Mucosa of gallbladder (tissue), 1 donor: ENCODE measurements around the gene MIGA2. TPM values are rescaled to one million over a fixed set of nuclear protein-coding genes. Genes with fewer than 3 reads are reported as not detected.

Source experiments
- DNase-seq: peaks from one replicate; pipeline ENCODE4 v3.0.0-alpha.2; 2020; ENCODE audit warnings: low spot score
- total RNA-seq: library from RNA; stranded (reverse); gene quantifications from one replicate; pipeline ENCODE4 v1.2.1, GENCODE V29; 2021
- donor health status: DM: no; HTN: no; CAD: no.

Gene MIGA2
- total RNA-seq, 1 donor from 2014 or later = 67.3 TPM

DNA sequence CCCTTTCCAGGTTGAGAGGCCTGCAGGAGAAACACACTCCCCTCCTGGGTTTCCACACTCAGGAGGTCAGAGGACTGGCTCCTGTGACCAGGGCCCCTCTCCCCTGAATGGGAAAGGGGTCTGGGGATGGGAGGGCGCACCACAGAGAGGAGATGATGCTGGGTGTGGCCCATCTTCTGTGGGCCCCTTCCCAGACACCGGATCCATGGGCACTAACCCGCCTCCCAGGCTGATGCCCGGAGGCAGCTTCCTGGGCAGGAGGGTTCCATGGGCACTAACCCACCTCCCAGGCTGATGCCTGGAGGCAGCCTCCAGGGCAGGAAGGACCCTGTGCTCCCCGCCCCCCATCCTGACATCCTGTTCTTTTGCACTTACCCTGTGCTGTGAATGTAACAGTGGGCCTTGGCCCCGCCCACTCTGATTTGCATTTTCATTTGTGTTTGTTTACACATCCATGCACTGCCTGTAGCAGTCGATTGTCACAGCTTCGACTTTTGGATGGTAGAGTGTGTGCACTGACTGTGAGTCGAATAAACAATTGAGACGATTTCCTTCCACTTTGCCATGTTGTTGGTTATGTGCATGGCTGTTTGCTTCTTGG is 35.2 kb downstream of the MIGA2 start:
- peak; percentile 31 for DNase-seq

DNA sequence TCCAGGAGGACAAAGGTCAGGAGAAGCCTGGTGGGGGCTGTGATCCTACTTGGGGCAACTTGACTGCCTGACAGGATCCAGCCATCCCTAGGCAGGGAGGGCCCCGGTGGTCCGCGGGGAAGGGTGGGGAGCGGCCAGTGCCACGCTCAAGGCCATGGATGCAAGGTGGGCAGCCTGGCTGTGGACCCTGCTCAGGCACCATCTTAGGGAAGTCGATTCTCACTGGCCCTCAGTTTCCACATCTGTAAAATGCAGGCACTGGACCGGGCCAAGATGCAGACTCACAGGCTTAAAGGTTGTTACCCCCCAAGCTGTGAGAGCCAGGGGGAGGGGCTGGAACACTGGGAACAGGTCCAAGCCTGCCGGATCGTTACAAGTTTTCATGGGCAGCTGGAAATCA is 35.7 kb downstream of the MIGA2 start:
- no peak for DNase-seq

DNA sequence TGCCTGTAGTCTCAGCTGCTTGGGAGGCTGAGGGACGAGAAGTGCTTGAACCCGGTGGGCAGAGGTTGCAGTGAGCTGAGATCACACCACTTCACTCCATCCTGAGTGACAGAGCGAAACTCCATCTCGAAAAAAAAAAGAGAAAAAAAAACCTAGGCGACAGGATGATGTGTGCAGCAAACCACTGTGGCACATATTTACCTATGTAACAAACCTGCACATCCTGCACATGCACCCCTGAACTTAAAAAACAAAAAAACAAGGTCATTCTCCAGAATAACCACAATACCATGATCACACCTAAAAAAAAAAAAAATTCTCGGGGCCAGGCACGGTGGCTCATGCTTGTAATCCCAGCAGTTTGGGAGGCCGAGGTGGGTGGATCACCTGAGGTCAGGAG is 37.0 kb downstream of the MIGA2 start:
- DNase-seq = no peak

DNA sequence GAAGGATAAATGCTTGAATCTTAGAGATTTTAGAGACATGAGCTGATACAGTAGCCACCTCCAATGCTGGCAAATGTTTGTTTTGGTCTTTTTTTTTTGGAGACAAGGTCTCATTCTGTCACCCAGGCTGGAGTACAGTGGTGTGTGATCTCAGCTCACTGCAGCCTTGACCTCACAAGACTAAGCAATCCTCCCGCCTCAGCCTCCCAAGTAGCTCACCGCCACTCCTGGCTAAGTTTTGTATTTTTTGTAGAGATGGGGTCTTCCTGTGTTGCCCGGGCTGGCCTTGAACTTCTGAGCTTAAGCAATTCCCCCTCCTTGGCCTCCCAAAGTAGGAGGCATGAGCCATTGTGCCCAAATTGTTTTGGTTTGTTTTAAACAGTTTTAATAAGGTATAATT is 37.7 kb downstream of the MIGA2 start:
- no peak for DNase-seq

DNA sequence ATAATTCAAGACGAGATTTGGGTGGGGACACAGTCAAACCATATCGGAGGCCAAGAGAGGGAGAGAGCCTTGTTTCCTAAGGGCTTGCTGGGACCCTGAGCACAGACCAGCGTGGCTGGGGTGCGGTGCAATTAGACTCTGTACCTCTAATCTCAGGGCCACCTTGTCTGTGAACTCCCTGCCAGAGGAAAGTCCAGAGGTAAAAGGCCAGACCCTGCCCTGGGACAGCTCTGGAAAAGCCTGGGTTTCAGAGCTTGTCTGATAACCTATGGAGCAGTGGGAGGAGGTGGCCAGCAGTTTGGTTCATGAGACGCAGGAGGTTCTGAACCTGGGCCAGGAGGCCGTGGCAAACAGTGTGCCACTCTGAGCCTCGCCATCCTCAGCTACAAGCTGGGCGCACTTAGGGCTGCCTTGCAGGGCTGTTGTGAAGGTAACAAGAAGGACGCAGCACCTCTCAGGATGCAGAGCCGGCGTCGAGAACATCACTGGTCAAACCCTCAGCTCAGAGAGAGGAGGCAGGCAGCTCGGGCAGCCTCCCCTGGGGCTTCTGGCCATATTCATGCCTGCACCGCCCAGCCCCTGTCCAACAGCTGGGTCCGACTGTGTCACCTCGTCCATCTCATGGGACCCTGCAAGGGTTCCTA is 39.7 kb downstream of the MIGA2 start:
- DNase-seq = no peak

DNA sequence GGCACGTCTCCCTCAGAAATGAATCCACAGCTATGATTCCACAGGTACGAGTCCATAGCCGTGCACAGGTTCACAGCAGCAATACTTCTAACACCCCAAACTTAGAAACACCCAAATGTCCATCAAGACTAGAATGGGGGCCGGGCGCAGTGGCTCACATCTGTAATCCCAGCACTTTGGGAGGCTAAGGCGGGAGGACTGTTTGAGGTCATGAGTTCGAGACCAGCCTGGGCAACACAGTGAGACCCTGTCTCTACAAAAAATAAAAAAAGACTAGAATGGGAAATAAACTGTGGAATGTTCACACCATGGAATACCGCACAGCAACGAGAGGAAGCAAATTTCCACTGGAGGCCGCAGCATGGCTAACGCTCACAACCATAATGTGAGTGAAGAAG is 40.2 kb downstream of the MIGA2 start:
- no peak for DNase-seq

DNA sequence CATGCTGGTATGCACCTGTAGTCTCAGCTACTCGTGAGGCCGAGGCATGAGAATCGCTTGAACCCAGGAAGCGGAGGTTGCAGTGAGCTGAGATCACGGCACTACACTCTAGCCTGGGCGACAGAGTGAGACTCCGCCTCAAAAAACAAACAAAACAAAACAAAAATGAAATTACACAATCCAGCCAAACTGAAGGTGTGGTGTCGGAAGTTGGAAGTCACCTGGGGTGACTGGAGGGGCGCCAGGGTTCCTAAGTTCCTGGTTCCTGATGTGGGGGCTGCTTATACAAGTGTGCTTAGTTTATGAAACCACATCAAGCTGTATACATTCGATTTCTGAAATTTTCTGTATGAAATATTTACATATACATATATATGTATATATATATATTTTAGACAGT is 40.8 kb downstream of the MIGA2 start:
- no peak for DNase-seq

DNA sequence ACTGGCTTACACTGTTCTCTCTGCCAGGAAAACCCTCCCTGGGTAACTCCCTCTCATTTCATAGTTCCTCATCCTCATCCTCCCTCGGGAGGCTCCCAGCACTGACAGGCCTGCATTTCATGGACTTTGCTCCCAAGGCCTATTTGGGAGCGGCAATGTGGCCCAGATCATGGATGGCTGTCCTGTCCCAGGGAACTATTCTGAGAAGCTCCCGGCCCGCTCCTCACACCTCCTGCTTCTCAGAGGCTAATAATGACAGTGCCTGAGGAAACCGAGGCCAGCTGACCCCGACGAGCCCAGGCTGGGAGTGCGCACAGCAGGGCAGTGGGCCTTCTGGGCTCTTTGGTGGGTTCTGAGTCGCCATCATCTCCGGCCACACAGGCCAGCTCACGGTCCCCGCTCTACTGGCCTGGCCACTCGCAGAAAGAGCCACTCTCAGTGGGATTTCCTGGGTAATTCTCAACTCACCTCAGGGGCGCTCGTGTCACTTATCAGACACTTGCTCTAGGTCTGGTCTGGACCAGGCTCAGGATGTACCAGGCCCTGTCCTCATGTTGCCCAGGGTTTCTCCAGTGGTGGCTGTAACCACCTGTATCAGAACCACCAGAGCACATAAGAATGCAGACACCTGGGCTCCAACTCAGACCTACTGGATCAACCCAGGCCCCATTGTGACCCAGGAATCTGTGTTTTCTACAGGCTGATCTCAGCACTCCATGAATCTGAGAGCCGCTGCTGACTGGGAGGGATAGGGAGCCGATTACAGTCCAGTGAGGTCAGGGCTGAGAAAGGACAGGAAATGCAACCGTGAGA is 42.5 kb downstream of the MIGA2 start:
- DNase-seq = peak; percentile 38

DNA sequence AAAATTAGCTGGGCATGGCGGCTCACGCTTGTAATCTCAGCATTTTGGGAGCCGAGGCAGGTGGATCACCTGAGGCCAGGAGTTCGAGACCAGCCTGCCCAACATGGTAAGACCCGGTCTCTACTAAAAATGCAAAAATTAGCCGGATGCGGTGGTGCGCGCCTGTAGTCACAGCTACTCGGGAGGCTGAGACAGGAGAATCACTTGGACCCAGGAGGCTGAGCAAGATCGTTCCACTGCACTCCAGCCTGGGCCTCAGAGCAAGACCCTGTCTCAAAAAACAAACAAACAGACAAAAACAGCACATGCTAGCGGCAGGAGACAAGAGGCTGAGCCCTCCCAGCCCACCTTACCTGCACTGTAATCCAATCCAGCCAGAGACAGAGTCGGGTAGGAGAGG is 43.4 kb downstream of the MIGA2 start:
- no peak for DNase-seq

DNA sequence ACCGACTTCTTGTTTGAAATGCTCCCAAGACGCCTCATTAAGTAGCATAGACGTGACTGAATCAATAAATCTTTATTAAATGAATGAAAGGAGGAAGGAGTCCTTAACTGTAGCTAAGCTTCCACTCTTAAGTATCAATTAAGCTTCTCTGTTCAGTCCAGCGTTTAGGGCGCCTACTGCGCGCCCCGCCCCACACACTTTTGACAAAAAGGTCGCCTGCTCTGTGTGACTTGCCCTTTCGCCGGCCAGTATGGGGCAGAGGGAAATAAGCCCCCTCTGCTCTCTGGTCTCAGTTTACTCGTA is 43.8 kb downstream of the MIGA2 start:
- DNase-seq = no peak

DNA sequence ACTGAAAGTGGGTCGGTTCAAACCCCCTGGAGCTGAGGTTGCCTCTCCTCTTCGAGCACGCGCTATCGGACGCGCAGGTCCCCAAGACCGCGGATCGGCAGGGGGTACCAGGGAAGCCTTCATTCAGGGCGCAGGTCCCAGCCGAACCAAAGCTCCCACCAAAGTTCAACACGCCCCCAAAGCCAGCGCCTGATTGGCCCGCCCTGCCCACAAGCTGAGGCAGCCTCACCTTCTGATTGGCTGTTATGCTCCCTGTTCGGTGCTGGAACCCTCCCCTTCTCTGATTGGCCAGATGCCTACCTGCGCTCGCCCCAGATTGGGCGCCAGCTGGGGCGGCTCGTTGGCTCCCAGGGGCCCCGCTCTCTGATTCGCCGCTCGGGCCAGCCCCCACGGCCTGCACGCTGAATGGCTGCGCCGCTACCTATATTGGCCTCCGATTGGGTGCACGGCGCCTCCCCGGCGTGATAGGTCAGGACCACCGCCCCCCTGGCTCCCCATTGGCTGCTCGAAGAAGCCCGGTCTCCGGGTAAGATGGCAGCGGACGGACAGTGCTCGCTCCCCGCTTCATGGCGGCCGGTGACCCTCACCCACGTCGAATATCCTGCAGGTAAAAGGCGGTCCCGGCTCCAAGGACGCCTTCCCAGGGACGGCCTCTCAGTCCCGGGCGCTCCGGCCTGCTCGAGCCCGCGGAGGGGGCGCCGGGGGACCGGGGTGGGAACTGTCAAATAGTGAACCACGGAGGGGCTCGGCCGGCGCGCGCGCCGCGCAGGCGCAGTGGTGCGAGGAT is 44.4 kb downstream of the MIGA2 start, which contains the start of gene DOLPP1:
Gene DOLPP1, plus strand, starts transcription at position 511 of the 787 bp plus-strand sequence. Its CDS starts 21 bp downstream, at position 532.
- peak; percentile 99 for DNase-seq

DNA sequence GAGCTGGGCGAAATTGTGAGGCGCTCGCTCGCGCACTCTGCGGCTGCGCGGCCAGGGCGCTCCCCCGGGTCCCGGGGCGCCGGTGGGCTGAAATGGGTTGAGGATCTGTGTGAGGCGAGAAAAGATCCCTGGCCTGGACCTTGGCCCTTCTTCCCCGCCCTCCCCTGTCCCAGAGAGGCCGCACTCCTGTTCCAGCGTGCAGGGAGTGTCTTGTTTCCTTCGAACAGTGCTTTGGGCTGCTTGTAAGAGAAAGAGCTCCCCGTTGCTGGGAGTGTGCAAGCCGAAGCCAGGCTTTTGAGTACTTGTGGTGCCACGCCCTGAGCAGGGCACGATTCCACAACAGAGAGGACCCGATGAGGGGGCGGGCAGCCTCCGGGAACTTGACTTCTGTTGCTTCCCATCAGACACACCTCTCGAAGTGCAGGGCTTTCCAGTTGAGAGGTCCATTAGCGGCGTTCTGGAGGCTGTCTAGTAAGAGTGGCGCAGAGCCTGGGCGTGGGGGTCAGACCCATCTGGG is 45.0 kb downstream of the MIGA2 start:
- no peak for DNase-seq

DNA sequence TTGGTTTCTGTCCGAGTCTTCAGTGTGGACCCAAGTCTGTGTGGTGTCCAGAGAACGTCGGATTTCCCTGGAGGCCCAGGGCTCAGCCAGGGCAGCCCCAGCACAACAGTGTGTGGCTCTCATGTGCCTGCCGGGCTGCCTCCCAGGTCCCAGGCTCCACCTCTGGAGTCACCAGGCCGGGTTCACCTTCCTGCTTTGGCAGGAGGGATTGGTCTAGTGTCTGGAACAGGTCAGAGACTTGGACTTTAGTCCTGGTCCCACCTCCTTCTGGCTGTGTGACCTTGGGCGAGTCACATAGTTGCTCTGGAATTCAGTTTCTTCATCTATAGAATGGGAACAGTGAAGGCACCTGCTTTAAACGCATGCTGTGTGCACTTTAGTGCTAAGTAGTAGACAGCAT is 47.7 kb downstream of the MIGA2 start:
- peak; percentile 50 for DNase-seq

DNA sequence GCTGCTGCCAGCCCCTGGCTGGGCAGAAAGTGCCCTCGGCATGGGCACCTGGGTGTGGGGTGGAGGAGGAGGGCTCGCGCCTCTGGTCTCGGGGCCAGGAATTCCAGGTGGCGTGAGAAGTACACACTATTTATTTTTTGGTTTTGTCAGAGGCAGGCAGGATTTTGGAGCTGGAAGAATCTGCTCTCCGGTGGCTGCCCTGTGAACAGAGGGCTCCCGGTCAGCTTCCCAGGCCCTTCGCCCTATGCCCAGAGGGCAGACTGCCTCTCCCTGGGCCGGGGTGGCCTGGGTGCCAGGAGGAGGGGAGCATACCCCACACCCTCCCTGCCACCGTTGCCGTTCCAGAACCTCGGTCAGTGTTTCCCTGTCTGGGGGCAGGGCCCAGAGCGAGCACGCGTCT is 52.8 kb downstream of the MIGA2 start:
- no peak for DNase-seq

DNA sequence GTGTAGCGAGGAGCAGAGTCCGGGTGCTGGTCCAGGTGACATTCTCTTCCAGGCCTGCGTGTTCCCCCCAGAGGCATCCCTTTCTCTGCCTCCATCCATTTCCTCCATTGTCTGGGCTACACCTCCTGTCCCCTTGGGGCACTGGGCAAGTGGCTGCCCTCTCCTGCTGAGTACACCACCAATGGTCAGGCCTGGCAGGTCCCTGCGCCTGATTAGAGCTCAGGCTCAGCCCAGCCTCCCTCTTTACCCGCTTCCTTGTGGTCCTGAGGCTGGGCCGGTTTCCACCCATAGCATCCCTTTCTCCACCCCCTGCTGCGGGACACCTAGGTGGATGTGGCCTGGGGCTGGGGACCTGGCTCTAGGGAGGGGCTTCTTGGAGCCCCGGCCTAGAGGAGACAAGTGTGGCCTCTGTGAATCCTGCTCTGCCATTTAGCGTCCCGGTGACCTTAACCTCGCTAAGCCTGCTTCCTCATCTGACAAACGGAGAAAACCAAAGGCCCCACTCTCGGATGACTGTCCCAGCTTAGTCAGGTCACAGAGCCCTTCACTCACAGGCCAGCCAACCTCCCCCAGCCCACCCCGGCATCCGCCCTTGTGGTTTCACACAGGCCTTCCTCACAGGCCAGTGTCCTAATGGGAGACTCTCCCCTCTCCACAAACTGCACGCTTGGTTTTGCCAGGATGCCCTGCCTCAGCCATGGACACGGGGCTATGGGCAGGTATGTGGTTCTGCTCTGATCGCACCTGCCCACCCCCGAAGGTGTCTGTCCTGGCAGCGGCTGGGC is 57.4 kb downstream of the MIGA2 start:
- no peak for DNase-seq

DNA sequence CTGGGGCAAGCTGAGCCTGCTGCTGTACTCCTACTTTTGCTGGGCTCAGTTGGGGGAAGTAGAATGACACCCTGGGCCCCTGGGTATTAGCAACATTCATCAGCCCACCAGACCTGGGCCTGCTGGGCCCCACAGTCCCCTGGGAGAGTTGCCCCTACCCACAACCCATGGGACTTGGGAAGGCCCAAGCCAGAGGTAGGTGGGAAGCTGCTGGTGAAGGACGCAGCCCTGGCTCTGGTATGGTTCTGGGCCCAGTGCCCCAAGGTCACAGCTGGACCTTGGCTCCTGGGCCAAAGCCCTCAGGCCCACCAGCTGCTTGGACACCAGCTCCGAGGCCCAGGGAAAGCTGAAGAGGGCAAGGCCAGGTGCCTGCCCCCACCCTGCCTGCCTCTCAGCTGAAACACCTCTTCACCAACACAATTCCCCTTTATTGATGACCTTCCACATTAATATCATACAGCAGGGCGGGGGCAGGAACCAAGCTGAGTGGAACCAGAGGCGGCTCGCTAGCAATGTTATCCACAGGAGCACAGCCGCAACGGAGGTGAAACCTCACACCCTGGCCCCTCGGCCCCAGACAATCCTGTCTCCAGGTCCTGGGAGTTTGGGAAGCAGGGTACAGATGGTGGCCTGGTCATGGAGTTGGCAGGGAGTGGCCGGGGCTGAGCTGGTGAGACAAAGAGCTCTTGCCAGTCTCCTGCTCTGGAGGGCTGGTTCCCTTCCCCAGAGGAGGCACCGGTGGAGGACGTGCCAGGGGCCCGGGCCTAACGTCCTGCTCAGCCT is 58.2 kb downstream of the MIGA2 start:
- no peak for DNase-seq

DNA sequence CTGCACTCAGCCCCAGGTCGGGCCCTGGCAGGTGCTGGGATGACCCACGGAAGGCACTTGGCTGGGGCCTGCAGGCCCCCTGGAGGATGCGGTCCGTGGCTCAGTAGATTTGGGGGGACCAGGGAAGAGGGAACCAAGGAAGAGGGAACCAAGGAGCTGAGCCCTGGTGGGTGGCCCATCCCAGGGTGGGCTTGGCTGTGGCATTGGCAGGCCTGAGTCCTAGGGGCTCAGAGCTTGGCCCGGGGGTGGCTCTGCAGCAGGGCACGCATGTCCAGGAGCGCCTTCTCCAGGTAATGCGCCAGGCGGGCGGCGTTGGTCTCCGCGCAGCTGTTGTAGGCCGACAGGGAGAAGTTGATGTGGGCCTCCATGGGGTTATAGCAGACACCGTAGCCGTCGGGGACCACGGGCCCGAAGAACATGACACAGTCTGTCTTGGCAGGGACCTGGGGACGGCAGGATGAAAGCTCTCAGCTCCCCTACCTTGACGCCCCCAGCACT is 58.8 kb downstream of the MIGA2 start:
- no peak for DNase-seq

DNA sequence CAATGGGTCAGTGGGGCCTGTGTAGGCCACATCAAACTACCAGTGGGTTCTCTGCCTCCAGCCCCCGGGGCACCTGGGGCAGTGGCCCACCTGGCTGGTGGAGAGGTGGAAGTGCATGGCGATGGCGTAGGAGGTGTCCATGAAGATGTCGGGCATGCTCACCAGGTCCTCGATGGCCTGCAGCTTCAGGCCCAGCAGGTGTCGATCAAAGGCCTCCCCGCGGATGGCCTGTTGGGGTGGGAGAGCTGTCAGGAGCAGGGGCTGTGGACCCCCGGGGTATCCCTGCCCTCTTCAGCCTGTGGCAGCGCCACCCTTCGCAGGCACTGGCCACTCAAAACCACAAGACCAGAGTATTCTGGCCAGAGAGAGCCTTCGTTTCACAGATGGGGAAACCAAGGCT is 59.5 kb downstream of the MIGA2 start:
- DNase-seq = no peak

DNA sequence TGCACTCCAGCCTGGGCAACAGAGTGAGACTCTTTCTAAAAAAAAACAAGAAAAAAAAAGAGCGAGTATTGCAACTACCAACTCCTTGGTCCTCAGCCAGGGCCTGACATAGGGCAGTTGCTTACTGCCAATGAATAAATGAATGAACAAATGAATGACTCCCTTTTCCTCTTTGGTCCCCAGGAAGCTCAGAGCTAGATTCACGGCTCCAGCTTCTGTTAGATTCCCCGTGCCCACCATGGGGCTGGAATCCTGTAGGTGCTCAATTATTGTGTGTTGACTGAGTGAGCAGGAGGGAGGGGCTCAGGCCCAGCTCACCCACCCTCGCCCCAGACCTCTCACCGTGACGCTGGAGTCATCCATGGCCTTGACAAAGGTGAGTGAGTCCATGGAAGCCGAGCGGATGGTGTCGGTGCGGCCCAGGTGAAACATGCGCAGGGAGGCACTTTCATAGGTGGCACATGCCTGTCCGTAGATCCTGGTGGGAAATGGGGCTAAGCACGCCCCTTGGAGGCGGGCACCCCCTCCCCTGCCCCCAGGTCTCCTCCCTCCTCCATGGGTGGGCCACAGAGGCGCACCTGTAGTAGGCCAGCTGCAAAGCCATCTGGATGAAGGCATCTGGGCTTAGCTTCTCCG is 61.4 kb downstream of the MIGA2 start:
- no peak for DNase-seq

DNA sequence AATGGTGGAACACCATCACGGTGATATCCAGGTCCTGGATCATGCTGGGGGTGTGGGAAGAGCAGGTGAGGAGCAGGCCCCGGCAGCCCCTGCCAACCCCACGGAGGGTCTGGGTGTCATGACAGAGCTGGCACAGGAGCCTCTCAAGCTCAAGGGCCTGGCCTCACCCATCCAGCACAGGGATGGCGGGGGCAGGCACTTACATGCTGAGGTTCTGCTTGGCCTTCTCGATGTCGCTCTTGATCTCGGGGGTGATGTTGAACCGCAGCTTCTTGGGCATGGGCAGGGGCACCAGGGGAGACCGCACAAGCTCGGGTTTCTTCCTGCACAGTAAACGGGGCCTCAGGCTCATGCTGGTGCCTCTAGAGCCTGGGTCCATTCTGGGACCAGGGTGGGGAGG is 61.9 kb downstream of the MIGA2 start:
- DNase-seq = no peak
